GM21447 (cell line): ENCODE measurements around the gene NFIB.

Experiments
- ATAC-seq: cut with Tn5 transposase; IDR thresholded peaks from one replicate; pipeline ENCODE4 v1.9.1; 2021; ENCODE audit not compliant: unreplicated experiment

Gene NFIB

DNA sequence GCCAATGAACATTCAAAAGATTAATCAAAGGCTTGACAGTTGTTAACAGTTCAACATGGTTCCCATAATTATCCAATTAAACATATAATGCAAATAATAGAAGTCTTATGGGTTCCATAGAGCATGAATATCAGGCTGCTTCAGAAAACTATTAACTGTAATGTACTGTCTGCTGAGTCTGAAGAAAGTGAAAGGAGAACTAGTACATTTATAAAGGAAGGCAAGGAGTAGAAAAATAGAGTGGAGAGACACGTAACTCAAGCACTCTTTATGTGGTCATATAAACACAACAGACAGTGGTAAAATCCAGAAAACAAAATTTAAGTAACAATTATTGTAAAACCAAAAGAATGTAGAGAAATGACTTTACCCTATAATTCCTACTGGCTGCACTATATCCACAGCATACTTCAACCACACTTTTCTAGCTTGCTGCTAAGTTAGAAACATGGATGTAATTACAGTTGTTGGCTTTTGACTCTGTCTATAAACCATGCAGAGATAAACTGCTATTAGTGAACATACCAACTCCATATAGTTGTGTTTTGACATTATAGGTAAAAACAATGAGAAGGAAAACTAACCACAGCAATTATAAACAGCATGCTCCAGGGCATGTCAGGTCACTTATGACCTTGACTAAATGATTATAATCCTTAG is 32.7 kb downstream of the NFIB start:
- ATAC-seq, result no peak

DNA sequence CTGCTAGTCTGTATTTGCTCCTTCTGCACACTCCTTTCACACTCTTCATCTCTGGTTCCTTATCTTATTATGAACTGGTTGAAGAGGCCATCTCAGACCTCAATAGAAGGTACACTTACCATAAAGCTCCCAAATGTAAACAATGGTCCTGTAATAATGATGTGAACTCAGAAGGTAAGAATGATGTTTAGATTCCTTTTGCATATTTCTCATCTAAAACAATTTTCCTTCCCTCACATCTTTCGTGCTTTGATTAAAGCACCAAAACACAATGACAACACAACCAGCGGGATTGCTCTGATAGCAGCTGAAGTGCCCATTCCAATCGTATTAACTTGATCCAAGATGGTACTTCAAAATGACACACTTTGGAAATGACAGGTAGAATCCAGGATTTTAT is 34.3 kb downstream of the NFIB start:
- no peak for ATAC-seq

DNA sequence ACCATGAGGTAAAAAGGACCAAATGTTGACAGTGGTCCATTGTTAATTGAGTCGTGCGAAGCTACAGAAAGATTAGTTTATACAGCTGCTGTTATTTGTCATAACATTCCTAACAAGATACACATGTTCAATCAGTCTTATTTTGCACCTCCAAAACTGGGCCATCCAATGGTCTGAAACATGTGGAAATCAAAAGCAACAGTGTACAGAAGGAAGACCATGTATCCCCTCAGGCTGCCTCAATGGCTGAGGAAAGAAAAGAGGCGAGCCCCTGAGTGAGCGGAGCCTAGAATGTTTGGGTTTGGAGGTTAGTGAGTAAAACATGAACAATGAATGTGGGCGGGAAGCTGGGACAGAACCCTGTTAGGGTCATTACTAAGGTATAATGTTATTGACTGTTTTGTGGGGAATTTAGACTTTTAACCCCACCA is 35.6 kb downstream of the NFIB start:
- ATAC-seq, result no peak

DNA sequence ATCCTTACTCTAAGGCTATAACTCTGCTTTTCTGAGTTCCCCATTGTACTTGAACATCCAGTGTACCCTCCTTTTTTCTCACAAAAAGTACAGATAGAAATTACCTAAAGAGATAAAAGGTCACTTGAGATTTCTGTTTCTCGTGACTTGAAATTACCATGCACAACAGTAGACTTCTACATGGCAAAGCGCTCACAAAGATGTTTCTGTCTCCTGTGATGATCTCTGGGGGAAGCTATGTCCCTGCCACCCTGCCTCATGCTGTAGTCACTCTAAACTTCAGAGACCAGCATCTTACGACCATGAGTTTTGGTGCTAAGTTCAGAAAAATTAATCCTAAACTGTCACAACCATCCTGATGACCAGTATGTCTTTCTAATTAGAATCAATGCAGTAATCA is 36.2 kb downstream of the NFIB start:
- no peak for ATAC-seq

DNA sequence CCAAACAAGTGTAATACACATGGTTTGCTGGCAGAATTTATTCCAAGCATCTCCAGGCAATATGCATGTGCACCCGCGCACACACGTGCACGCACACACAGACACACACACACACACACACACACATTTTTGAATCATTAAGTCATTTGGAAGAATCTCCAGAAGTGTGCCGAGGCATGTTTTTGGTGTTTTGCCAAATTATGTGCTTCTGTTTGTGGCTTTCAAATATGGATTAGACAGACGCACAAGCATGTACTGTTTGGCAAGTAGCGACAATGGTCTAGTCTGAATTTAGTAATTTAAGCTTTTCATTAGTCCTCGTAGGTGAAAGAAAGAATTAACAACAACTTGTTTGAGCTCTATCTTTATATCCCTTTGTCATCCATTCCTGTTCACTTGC is 36.7 kb downstream of the NFIB start:
- no peak for ATAC-seq

- ATAC-seq, result no peak
These were observed 38.6 kb downstream of the NFIB start for GRCh38 chr9:14275331-14275730.

GRCh38 chr9:14273696-14274121 is 40.2 kb downstream of the NFIB start:
- ATAC-seq, result no peak

DNA sequence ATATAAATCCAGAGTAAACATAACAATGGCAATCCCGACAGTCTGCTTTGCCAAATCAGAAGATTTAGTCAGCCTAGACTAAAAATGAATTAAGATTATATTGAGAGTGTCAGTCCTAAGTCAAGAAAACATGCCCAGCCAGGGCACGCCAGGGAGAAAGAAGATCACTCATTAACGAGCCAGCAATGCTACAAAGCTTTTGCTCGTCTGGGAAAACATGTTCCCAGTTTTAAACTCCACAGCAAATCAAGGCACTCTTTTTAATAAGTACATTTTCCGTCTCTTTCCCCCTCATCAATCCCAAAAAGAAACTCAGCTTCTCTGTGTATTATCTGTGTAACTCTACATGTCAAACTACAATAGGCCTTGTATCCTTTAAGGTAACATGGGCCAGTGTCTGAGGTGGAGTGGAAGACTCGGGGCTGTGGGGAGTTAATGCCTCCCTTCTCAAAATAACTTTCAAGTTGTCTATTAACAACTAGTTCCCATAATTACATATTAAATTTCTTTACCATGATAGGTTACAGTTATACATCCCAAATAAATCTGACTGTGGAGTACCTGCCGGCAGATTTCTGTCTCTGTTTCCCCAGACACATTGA is 40.9 kb downstream of the NFIB start:
- ATAC-seq, result no peak

DNA sequence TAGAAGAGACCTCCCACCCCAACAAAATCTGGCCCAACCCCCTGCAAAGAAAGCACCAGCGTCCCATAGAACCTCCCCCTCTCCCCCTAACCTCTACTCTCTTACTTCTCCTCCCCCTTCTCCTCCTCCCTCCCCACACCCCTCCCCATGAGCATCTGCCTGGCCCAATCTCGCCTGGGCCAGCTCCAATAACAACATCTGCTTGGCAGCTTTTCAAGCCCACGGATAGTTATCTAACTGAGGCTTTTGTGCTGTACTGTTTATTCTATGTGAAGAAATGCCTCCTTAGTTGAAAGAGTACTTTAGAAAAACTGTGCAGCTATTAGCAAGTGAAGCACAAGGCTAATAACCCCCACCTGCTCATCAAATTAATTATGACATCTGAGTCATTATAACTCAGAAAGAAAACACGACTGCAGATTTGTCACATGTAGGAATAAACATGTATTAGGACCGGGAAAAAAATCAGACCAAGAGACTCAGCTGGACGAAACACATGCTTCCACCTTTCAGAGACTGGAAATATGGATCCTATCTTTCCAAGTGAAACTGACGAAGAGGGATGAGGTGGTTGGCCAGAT is 42.8 kb downstream of the NFIB start:
- ATAC-seq, result no peak

GRCh38 chr9:14270358-14271092 is 43.4 kb downstream of the NFIB start:
- ATAC-seq, result no peak

DNA sequence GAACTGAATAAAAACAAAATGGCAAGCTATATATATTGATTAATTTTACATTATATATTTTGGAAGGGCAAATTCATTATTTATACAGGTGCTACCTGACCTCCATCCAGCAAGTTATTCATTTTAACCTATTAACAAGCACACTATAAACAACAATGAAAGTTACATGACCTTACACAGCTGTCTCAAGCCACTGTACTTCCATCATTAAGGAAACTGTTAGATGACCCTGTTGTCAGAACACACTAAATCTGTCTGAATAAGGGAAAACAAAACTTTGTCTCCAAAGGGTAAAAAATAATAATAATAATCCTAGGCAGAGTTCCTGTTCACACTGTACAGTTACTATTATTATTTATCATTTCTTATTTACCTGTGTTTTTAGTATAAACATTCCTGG is 44.0 kb downstream of the NFIB start:
- no peak for ATAC-seq

GRCh38 chr9:14263707-14264483 is 50.0 kb downstream of the NFIB start:
- no peak for ATAC-seq

DNA sequence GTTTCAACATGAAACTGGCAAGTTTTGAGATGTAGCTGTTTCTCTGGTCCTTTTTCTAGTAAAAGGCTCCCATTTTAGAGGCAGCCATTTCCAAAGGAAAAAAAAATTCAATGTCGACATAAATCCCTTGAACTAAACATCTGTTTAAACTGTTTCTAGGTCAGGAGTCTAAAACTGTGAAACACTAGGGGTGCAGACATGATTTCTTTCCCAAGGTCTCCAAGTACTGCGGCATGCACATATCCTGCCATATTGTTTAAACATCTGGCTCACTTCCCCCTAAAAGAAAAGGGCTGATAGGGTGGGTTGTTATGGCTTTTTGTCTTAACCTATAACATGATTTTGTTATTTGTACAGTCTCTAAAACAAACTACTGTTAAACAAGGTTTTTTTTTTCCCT is 51.1 kb downstream of the NFIB start:
- ATAC-seq, result no peak

DNA sequence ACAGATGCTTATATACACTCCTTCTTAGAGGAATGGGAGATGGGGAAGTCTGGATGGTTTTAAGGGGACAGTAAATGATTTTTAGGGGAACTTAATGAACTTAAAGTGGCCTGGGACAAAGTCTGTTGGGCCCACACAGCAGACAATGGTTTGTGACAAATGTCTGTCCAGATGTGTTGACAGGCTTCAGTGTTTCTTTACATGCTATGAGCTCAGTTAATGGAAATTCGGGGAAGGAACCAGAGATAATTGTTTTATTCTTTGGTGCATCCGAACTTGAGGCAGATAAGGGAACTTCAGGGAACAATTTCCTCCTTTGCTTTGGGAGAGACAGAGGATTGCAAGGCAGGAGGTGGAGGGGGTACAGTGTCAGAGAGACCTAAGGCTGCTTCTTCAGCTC is 52.3 kb downstream of the NFIB start:
- no peak for ATAC-seq

DNA sequence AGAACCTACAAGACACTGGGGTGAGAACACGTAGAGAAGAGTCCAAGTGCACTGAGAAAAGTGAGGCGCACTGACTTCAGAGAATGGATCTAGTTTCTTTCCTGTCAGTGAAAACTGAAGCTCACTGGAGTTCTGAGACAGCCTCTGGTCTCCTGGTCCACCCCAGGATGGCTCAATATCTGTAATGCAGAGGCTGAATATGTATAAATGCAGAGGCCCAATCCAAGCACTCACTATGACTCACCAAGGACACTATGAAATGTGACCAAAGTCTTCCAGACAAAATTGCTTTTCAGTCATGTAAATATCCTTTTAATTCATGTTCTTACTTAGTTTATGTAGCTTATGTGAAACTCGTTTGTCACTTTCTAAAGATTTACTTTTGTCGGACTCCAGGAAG is 53.8 kb downstream of the NFIB start:
- ATAC-seq, result no peak

DNA sequence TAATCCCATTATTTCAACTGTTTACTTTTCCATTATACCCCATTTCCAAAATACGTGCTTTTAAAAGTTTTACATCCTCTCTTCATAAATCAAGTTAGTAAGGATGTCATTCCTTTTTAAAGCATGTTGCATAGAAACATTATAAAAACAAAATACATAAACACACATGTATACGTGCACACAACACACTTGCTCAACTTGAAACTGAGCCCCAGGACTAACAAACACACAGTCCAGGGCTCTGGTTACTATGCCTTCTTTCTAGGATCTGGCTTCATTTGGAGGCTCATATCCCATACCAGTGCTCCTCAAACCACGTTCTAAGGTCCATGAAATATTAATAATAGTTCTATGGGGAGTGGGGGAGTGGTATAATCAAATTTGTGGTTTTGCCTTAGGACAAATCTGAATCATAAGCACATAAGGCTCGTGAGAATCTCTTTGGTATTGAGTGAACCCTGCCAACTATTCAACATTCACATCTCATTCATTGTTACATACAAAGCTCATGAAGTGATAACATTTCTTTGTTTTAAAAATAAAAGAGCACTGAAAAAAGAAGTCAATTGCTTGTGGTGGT is 55.2 kb downstream of the NFIB start:
- no peak for ATAC-seq

- ATAC-seq, result no peak
These were observed 55.8 kb downstream of the NFIB start for GRCh38 chr9:14258156-14258555.

DNA sequence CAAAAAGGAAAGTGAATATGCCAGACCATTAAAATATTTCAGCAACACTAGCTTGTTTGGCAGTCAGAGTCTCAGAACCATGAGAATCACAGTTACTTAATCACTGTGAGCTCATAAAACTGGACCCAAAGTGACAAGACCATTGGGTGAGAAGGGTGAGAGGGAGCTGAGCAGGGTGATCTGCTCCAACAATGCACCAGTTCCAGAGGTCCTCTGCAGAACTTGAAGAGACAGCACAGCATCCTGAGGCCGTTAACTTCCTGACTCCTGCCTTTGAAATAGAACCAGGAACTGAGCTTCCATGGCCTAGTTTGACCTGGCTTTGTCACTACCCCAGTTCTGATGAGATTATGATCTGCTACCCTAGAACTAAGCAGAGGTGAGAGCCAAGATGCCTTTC is 57.4 kb downstream of the NFIB start:
- ATAC-seq, result no peak

- ATAC-seq, result no peak
These were observed 62.5 kb downstream of the NFIB start for GRCh38 chr9:14251154-14252071.

DNA sequence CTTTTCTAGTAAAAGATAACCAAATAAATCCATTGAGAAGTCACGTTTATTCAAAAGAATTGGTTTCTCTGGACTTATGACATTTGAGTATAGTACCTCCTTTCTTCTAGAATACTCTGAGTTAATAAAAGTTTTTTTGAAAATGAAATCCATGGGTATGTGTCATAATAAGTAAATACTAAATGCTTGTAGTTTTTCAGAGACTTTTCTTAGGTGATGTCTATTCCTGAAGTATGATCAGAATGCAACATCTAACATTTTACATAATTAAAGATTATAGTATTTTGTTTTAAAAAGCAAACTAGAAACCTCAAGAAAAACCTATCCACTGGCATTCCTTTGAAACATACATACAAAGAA is 63.2 kb downstream of the NFIB start:
- ATAC-seq, result no peak
